HTR-8/SVneo (cell line): ENCODE data around the gene FRG2C.
"Not testable (repeated sequence)": the region's sequence is repeated elsewhere in the genome, so short reads cannot be mapped to it uniquely, and the experiment has no call there.

Source experiments
- DNase-seq: peaks from one replicate; pipeline ENCODE4 v3.0.0; 2011; ENCODE audit warnings: low spot score, mixed read lengths; ENCODE audit not compliant: insufficient read length
- FAIRE-seq: peaks from 2 replicates; lab custom pipeline; 2011; peaks lifted over from hg19 to GRCh38; lab: Jason Lieb, UNC

Gene FRG2C

GRCh38 chr3:75664028-75664427 lies at the start of gene FRG2C:
Gene FRG2C, plus strand, starts transcription at chr3:75664328. Its CDS starts 52 bp downstream, at chr3:75664380.
- FAIRE-seq, result not testable (repeated sequence)

DNA sequence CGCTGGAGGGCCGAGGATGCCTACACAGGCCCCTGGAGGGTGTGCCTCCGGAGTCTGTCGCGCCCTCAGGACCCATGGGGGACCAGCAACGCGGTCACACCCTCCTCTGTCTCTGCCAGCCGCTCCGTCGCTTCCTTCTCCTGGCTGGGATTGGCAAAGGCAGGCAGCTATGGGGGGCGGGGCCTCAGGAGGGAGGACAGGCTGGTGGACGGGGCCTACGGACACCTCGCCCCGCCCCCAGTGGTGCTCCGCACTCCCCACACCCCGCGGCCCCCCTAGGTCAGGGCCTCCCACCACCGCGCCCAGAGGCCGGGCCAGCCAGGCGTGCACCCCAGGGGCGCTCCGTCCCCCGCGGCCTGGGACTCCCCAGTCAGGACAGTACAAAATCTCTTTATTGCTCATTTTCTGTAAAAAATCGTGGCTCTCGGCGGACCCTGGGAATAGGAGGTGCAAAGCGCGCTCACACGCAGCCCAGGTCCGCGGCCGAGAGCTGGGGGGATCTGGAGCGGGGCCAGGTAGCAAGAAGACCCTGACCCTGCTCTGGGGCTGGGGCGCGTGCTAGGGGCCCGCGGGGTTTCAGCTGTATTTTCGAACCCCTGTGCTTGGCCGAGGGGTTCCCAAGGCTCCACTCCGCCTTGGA lies 45.3 kb upstream of the FRG2C start:
- not testable (repeated sequence) for FAIRE-seq, DNase-seq

More at GRCh38 chr3:75664028-75664427, at the start of gene FRG2C:
- not testable (repeated sequence) for DNase-seq

GRCh38 chr3:75619481-75620031 lies 44.6 kb upstream of the FRG2C start:
- not testable (repeated sequence) for FAIRE-seq, DNase-seq

- FAIRE-seq, DNase-seq: not testable (repeated sequence)
Observed at GRCh38 chr3:75621772-75622171, 42.4 kb upstream of the FRG2C start.

GRCh38 chr3:75623656-75624055 lies 40.5 kb upstream of the FRG2C start:
- not testable (repeated sequence) for FAIRE-seq, DNase-seq

- not testable (repeated sequence) for DNase-seq, FAIRE-seq
Observed at GRCh38 chr3:75630887-75631535, 33.1 kb upstream of the FRG2C start.

DNA sequence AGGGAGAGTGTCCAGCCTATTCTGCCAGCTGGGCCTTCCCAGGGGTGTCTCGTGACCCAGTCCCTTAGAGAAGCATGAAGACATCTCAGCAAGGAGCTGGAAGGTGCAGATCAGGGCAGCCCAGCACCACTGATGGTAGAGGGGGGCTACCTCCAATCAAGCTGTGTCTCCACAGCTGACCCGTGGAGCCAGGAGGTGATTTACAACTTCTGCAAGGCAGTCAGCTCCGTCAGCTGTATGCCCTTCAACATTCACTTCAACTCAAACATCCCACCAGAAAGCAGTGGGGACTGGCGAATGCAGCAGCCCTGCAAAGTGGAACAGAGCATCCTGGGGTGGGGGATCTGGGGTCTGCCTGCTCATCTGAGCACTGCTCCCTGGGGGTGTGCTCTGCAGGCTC lies 32.6 kb upstream of the FRG2C start:
- no peak for DNase-seq
- no peak for FAIRE-seq

GRCh38 chr3:75638947-75639346 lies 25.2 kb upstream of the FRG2C start:
- not testable (repeated sequence) for DNase-seq

DNA sequence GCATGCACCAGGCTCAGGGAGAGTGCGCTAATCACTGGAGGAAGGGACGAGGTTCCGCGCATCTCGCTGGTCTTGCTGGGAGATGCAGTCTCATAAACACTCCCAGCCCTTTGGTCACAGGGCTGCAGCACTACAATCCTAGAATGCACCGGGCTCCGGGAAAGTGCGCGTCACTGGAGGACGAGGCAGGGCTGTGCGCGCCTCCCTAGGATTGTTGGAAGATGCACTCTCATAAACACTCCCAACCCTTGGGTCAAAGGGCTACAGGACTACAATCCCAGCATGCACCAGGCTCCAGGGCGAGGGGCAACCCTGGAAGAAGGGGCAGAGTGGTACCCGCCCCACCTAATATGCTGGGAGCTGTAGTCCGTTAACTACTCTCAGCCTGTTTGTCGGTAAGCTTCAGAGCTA lies 23.0 kb upstream of the FRG2C start:
- DNase-seq, result peak; percentile 40
- not testable (repeated sequence) for FAIRE-seq

More at GRCh38 chr3:75638947-75639346, 25.2 kb upstream of the FRG2C start:
- FAIRE-seq, result not testable (repeated sequence)

GRCh38 chr3:75643031-75643800 lies 20.9 kb upstream of the FRG2C start:
- DNase-seq, result peak; percentile 2
- FAIRE-seq, result not testable (repeated sequence)

DNA sequence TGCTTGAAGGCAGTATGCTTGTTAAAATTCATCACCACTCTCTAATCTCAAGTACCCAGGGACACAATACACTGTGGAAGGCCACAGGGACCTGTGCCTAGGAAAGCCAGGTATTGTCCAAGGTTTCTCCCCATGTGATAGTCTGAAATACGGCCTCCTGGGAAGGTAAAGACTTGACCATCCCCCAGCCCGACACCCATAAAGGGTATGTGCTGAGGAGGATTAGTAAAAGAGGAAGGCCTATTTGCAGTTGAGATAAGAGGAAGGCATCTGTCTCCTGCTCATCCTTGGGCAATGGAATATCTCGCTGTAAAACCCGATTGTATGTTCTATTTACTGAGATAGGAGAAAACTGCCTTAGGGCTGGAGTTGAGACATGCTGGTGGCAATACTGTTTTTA lies 18.6 kb upstream of the FRG2C start:
- FAIRE-seq, DNase-seq: not testable (repeated sequence)

- no peak for DNase-seq
Observed at GRCh38 chr3:75650191-75650590, 13.9 kb upstream of the FRG2C start.

DNA sequence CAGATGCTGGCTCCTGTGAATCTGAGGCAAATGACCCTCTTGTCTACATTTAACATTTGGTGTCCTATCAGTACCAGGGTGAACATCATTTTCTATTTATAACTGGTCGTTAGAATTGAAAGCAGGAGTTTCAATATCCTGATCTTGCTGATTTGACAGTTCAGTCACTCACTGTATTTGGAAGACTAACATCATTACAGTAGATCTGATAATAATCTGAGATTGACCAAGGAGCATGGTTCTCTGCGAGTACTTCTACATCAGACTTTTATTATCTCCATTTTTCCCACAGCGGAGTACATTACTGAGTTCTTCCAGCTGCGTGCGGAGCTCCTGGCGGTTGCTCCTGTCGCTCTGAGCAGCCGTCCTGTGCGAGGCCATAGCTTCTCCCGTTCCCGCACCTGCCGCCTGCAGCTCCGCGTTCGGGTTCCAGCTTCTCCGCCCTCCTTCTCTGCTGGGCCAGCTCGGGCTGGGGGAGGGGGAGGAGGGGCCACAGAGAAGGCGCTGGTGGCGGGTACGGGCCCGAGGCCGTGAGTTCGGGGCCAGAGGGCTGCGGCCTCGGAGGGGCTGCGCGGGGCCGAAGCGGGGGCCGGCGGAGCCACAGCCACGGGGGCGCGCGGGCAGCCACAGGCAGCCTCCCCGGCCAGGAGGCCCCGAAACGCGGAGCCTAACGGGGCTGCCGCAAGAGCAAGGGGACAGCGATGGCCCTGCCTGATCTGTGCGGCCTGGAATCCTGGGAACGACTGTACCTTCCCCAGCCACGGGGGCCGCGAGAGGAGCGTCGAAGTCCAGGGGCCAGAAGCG lies 8.8 kb upstream of the FRG2C start:
- DNase-seq, FAIRE-seq: not testable (repeated sequence)

More at GRCh38 chr3:75650191-75650590, 13.9 kb upstream of the FRG2C start:
- FAIRE-seq, result peak; percentile 91

- FAIRE-seq, result not testable (repeated sequence)
Observed at GRCh38 chr3:75655956-75656355, 8.2 kb upstream of the FRG2C start.

DNA sequence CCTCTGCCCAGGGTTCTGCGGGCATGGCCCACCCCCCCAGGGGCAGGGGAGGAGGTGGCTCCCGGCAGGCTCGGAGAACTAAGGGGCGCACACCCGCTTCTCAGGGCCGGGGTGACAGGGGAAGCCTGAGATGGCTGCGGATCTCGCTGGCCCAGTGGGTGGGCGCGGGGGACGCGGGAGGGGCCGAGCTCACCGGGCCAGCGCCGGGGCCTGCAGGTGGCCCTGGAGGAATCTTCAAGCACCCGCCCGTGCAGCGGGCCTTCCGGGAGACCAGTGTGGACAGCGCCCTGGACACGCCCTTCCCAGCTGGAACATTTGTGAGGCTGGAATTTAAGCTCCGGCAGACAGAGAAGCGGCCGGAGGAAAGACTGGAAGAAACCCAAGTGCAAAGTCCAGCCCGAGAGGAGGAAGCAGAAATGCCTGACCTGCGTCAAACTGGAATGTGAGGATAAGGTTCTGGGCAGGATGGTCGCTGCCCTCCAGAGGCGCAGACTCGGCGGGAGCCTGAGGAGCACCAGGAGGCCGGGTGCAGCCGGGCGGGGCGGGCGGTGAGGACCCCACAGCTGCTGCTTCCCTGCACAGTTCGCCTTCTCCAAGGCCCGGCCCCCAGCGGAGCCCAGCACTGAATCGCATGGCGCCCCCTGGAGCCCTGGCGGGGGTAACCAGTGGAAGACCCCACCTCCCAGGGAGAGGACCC lies 5.6 kb upstream of the FRG2C start:
- peak; percentile 3 for DNase-seq
- FAIRE-seq, result not testable (repeated sequence)

More at GRCh38 chr3:75655956-75656355, 8.2 kb upstream of the FRG2C start:
- not testable (repeated sequence) for DNase-seq

GRCh38 chr3:75659108-75659433 lies 5.1 kb upstream of the FRG2C start:
- FAIRE-seq, DNase-seq: not testable (repeated sequence)

DNA sequence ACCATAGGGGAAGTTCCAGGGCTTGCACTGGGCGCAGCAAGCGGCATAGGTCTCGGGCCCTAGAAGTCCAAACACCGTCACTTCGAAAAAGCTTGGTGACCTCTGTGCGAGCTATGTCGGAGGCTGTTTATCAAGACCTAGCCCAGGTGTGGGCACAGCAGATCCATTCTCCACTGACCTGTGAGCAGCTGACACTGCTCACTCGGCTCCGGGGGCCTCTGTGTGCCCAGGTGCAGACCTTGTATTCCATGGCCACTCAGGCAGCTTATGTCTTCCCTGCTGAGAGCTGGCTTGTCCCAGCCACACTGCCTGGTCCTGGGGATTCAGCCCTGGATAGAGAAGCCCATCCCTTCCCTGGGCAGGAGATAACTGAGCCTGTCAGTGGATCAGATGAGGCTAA lies 1.5 kb downstream of the FRG2C start:
- DNase-seq, FAIRE-seq: not testable (repeated sequence)

DNA sequence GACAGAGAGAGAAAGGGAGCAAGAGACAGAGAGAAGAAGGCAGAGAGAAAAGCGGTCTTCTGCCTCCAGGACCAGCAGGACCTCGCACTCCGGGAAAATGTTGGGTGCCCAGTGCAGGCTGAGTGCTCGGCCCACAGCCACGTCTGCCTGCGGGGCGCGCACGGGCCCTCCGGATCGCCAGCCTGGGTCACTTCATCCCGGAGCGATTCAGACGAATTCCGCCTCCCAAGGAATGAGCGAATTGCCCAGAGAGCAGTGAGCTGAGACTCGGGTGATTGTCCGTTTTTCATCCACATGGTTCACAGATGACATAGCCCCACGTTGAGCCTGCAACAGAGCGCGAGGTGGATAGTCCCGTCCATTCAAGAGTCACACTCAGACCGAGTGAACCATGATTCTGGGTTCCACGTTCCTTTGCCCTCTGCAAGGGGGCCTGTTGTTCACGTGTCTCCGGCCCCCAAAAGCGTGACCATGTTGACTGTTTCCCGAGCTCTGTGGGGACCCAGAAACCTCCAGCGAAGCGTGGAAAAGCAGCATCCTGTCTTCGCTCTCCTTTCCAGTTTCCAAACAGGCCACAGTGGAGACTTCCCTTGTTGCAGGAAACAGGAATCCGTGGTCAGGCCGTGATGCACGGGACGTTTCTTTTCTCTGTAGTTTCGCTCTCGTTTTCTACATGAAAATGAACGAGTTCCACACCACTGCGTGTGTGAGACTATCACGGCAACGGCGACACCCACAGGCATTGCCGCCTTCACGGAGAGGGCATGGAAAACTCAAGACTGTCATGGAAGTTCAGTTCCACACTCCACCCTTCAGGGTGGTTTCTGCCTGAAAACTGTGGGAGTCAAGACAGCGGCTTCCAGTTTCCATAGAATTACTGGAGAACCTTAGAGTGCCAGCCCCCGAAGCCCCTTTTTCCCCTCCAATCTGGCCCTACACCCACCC lies 3.9 kb downstream of the FRG2C start:
- DNase-seq, FAIRE-seq: not testable (repeated sequence)
